WI38 (cell line): Measurements from ENCODE around the gene CCDC85A.

Experiments used
- H3K4me3 ChIP-seq: 2 replicates; pipeline ENCODE4 v1.5.1; 2011; ENCODE audit warnings: low read depth, mild to moderate bottlenecking, control low read depth, low read length
- TF ChIP-seq, protein P1 (sequence below): IDR thresholded peaks from 2 replicates; pipeline ENCODE4 v1.5.1; 2012; ENCODE audit warnings: low read depth, mild to moderate bottlenecking, control low read depth, low read length

CCDC85A gene

DNA sequence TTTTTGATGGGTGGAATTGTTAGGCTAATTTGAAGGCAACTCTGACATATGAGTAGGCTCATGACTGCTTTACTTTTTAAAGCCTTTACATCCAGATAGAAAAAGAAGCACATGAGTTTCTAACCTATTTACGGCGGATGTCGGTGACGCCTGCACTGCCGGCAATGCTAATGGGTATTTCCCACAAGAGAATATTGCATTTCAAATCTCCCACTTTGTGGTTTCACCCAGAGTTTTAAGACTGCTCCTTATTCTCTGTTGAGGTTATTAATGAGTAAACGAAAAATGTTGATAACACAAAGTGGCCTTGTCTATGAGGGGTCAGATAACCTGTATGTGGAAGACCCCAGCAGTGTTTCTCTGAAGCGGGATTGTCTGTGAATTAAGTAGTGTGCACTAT lies 14.0 kb downstream of the CCDC85A start:
- TF ChIP-seq, protein P1, sequence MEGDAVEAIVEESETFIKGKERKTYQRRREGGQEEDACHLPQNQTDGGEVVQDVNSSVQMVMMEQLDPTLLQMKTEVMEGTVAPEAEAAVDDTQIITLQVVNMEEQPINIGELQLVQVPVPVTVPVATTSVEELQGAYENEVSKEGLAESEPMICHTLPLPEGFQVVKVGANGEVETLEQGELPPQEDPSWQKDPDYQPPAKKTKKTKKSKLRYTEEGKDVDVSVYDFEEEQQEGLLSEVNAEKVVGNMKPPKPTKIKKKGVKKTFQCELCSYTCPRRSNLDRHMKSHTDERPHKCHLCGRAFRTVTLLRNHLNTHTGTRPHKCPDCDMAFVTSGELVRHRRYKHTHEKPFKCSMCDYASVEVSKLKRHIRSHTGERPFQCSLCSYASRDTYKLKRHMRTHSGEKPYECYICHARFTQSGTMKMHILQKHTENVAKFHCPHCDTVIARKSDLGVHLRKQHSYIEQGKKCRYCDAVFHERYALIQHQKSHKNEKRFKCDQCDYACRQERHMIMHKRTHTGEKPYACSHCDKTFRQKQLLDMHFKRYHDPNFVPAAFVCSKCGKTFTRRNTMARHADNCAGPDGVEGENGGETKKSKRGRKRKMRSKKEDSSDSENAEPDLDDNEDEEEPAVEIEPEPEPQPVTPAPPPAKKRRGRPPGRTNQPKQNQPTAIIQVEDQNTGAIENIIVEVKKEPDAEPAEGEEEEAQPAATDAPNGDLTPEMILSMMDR = no peak
- no peak overlapping the region for H3K4me3 ChIP-seq

DNA sequence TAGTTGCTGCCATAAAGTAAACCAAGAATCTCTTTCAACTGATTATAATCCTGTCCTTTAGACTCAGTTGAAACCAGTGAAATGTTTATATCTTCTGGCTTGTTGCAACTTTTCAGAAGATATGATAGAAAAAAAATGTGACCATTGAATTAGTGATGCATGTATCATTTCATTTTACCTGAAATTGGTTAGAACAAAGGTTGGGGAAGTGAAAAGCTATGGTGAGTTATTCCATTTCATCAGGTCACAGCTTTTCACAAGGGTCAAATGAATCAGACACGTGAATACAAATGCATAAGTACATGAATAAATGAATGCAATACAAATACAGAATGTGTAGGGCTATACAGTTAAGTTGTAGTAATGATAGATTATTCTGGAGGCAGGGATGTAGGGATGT lies 15.1 kb downstream of the CCDC85A start:
- TF ChIP-seq, protein P1 = no peak
- H3K4me3 ChIP-seq = no peak overlapping the region

DNA sequence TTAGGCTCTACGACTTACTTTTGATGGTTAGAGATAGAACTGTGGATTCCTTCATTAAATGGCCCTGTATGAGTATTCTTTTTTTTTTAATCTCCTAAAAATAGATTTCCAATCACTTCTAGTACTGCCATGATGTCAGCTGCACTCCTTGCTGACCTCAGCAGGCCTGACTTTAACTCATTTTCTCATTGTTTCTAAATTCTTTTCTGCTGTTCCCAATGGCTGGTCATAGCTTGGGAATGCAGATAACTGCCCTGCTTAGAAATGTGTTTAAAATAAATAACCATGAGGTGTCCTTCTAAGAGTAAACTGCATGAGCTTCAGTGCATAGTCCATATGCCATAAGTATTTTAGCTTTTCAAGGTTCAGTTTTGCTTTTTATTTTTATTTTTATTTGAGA lies 15.7 kb downstream of the CCDC85A start:
- no peak overlapping the region for H3K4me3 ChIP-seq
- TF ChIP-seq, protein P1 = no peak

DNA sequence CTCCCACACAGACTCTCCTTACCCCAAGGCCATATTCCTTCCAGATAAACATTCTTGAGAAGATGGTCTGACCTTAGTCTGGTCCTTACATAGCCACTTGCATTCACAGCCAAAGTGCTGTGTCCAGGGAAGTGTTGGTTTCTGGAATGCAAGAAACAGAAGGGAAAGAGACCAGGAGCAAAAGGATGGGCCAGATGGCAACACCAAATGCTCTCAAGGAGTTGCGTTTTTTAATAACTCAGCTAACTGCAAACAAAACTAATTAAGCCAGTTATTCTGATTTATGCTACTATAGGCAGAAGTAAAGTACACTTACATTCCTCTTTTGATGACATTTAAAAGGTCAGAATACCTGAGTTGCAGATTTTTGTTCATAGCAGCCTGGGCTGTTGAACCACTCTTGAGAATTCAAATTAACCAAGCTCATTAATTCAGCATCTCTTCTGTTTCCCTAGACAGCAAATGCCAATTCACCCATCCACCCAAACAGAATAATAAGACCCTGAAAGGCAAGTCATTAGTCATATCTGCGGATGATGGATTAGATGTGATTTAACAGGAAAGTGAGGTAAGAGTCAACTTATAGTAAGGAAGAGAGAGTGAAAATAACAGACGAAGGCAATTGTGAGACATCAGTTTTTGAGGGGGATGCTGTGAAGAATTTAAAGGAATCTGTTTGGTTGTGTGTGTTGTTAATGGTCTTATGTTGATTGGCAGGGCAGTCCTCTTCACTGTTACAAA lies 18.8 kb downstream of the CCDC85A start:
- no peak overlapping the region for H3K4me3 ChIP-seq
- TF ChIP-seq, protein P1 = no peak

DNA sequence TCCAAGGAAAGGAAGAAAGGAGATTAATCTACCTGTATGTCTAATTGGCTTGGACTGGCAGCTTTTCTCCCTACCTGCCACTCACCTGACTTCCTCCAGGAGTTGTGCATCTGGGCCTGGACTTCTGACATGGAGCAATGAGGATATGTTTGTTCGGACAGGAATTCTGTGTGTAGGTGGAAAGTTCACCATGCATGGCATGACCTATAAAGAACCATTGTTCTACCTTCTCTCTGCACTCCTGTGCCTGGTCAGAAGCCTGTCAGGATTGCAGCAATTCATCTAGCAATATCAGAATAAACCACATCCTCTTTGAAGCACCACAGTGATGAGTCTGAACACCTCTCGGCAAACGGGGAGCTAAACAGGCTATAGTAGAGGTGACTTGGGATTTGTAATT lies 20.8 kb downstream of the CCDC85A start:
- no peak overlapping the region for H3K4me3 ChIP-seq

DNA sequence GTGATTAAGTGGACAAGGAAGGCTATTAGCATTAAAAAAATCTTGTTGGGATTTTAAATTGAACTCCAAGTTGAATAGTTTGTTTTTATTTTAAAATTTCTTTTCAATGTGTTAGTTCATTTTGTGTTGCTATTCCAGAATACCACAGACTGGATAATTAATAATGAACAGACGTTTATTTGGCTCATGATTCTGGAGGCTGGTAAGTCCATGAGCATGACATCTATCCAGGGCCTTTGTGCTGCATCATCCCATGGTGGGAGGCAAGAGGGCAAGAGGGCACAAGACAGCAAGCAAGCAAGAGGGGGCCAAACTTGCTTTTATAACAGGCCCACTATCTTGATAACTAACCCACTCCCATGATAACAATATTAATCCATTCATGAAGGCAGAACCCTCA lies 22.5 kb downstream of the CCDC85A start:
- TF ChIP-seq, protein P1 = no peak
- H3K4me3 ChIP-seq = no peak overlapping the region

More for the DNA sequence above, 20.8 kb downstream of the CCDC85A start:
- TF ChIP-seq, protein P1 = no peak

DNA sequence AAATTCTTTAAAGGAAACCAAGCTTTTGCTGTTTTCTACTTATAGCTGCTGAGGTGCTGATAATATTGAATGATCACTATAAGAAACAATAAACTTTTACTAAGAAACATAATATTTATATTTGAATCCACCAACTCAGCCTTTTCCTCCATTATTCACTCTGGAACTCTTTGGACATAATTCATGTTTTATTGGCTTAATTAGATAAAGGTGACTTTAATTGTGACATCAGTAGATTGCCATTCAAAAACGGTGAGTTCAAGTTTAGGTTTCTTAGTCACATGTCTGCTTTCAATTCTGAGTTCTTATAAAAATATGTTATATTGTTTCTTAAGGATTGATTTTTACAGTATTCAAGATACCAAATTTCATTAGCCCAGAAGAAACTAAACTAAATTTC lies 24.0 kb downstream of the CCDC85A start:
- H3K4me3 ChIP-seq = no peak overlapping the region
- TF ChIP-seq, protein P1 = no peak
